ENCODE data around the gene FHOD1. TPM values are rescaled to one million over a fixed set of nuclear protein-coding genes. Genes with fewer than 3 reads are reported as not detected.

FHOD1 gene
- total and polyA plus RNA-seq, 4 donors: 5.4 to 34.3 (median 22.7) TPM

GRCh38 chr16:67228034-67228785 lies 19.1 kb downstream of the FHOD1 start:
- Histone ChIP-seq H3K36me3 (ENCODE audit: control insufficient read depth, insufficient read depth, low read length) (peaks cover 55% of the 10 kb centered on the region), H3K4me3 (ENCODE audit: low read depth, low read length) (peak overlapping the region; percentile 94), H3K27me3 (ENCODE audit: control insufficient read depth, insufficient read depth, low read length) (no peaks in the 10 kb centered on the region), H3K4me1 (ENCODE audit: control insufficient read depth, insufficient read depth, low read length) (peaks cover 28% of the 10 kb centered on the region), H3K9me3 (ENCODE audit: control insufficient read depth, insufficient read depth, low read length) (no peaks in the 10 kb centered on the region), H3K27ac (ENCODE audit: low read depth, low read length) (no peak overlapping the region)
- 95% methylated on average over 7 of the region's 9 CpGs for WGBS (ENCODE audit: insufficient coverage)
- DNase-seq (ENCODE audit: low read depth in 4 of 6, low spot score in 6 of 6): no peak

- Histone ChIP-seq H3K9me3 (ENCODE audit: control insufficient read depth, insufficient read depth, low read length) (no peaks in the 10 kb centered on the region), H3K36me3 (ENCODE audit: control insufficient read depth, insufficient read depth, low read length) (peaks cover 58% of the 10 kb centered on the region), H3K27ac (ENCODE audit: low read depth, low read length) (no peak overlapping the region), H3K4me1 (ENCODE audit: control insufficient read depth, insufficient read depth, low read length) (peaks cover 28% of the 10 kb centered on the region), H3K27me3 (ENCODE audit: control insufficient read depth, insufficient read depth, low read length) (no peaks in the 10 kb centered on the region), H3K4me3 (ENCODE audit: low read depth, low read length) (peak overlapping the region; percentile 94)
- WGBS (ENCODE audit: insufficient coverage): 15% methylated on average over 11 of the region's 12 CpGs
- no peak for DNase-seq (ENCODE audit: low read depth in 4 of 6, low spot score in 6 of 6)
These were observed 19.7 kb downstream of the FHOD1 start for GRCh38 chr16:67227567-67227921.

- Histone ChIP-seq H3K9me3 (ENCODE audit: control insufficient read depth, insufficient read depth, low read length) (no peaks in the 10 kb centered on the region), H3K36me3 (ENCODE audit: control insufficient read depth, insufficient read depth, low read length) (peaks cover 53% of the 10 kb centered on the region), H3K27me3 (ENCODE audit: control insufficient read depth, insufficient read depth, low read length) (no peaks in the 10 kb centered on the region), H3K4me3 (ENCODE audit: low read depth, low read length) (peak within 1 kb of the TSS; percentile 94), H3K27ac (ENCODE audit: low read depth, low read length) (peak within 1 kb of the TSS; percentile 67), H3K4me1 (ENCODE audit: control insufficient read depth, insufficient read depth, low read length) (peaks cover 28% of the 10 kb centered on the region)
- WGBS (ENCODE audit: insufficient coverage): 0% methylated on average over 46 of the region's 46 CpGs
- DNase-seq (ENCODE audit: low read depth in 4 of 6, low spot score in 6 of 6): peak; percentile 97 to 100 (median 99)
These were observed 20.3 kb downstream of the FHOD1 start, which contains the start of gene TMEM208 for GRCh38 chr16:67226804-67227566. Gene TMEM208, plus strand, starts transcription at chr16:67227130. Its CDS starts 89 bp downstream, at chr16:67227219.

GRCh38 chr16:67226295-67226803 lies 20.9 kb downstream of the FHOD1 start:
- 6% methylated on average over 12 of the region's 12 CpGs for WGBS (ENCODE audit: insufficient coverage)
- peak overlapping the region; percentile 44 for H3K27ac ChIP-seq (ENCODE audit: low read depth, low read length)

GRCh38 chr16:67223992-67224391 lies 23.3 kb downstream of the FHOD1 start:
- Histone ChIP-seq H3K9me3 (ENCODE audit: control insufficient read depth, insufficient read depth, low read length) (no peaks in the 10 kb centered on the region), H3K36me3 (ENCODE audit: control insufficient read depth, insufficient read depth, low read length) (peaks cover 23% of the 10 kb centered on the region), H3K4me1 (ENCODE audit: control insufficient read depth, insufficient read depth, low read length) (peaks cover 28% of the 10 kb centered on the region), H3K4me3 (ENCODE audit: low read depth, low read length) (no peak overlapping the region), H3K27ac (ENCODE audit: low read depth, low read length) (no peak overlapping the region), H3K27me3 (ENCODE audit: control insufficient read depth, insufficient read depth, low read length) (no peaks in the 10 kb centered on the region)
- 100% methylated on average over 2 of the region's 3 CpGs for WGBS (ENCODE audit: insufficient coverage)
- DNase-seq (ENCODE audit: low read depth in 4 of 6, low spot score in 6 of 6): no peak

More at GRCh38 chr16:67226295-67226803, 20.9 kb downstream of the FHOD1 start:
- Histone ChIP-seq H3K27me3 (ENCODE audit: control insufficient read depth, insufficient read depth, low read length) (no peaks in the 10 kb centered on the region), H3K4me1 (ENCODE audit: control insufficient read depth, insufficient read depth, low read length) (peaks cover 28% of the 10 kb centered on the region), H3K9me3 (ENCODE audit: control insufficient read depth, insufficient read depth, low read length) (no peaks in the 10 kb centered on the region), H3K36me3 (ENCODE audit: control insufficient read depth, insufficient read depth, low read length) (peaks cover 46% of the 10 kb centered on the region), H3K4me3 (ENCODE audit: low read depth, low read length) (peak overlapping the region; percentile 94)
- DNase-seq (ENCODE audit: low read depth in 4 of 6, low spot score in 6 of 6): no peak

GRCh38 chr16:67216612-67217490 lies 30.4 kb downstream of the FHOD1 start:
- Histone ChIP-seq H3K9me3 (ENCODE audit: control insufficient read depth, insufficient read depth, low read length) (no peaks in the 10 kb centered on the region), H3K36me3 (ENCODE audit: control insufficient read depth, insufficient read depth, low read length) (peaks cover 40% of the 10 kb centered on the region), H3K4me1 (ENCODE audit: control insufficient read depth, insufficient read depth, low read length) (no peaks in the 10 kb centered on the region), H3K4me3 (ENCODE audit: low read depth, low read length) (no peak overlapping the region), H3K27me3 (ENCODE audit: control insufficient read depth, insufficient read depth, low read length) (no peaks in the 10 kb centered on the region), H3K27ac (ENCODE audit: low read depth, low read length) (no peak overlapping the region)
- DNase-seq (ENCODE audit: low read depth in 4 of 6, low spot score in 6 of 6): no peak
- 78% methylated on average over 15 of the region's 18 CpGs for WGBS (ENCODE audit: insufficient coverage)

GRCh38 chr16:67215706-67216105 lies 31.6 kb downstream of the FHOD1 start:
- Histone ChIP-seq H3K9me3 (ENCODE audit: control insufficient read depth, insufficient read depth, low read length) (no peaks in the 10 kb centered on the region), H3K36me3 (ENCODE audit: control insufficient read depth, insufficient read depth, low read length) (peaks cover 45% of the 10 kb centered on the region), H3K4me3 (ENCODE audit: low read depth, low read length) (no peak overlapping the region), H3K4me1 (ENCODE audit: control insufficient read depth, insufficient read depth, low read length) (no peaks in the 10 kb centered on the region), H3K27ac (ENCODE audit: low read depth, low read length) (no peak overlapping the region), H3K27me3 (ENCODE audit: control insufficient read depth, insufficient read depth, low read length) (no peaks in the 10 kb centered on the region)
- DNase-seq (ENCODE audit: low read depth in 4 of 6, low spot score in 6 of 6): no peak
- WGBS (ENCODE audit: insufficient coverage): 67% methylated on average over 5 of the region's 5 CpGs

GRCh38 chr16:67213197-67214019 lies 33.9 kb downstream of the FHOD1 start:
- 64% methylated on average over 5 of the region's 8 CpGs for WGBS (ENCODE audit: insufficient coverage)
- Histone ChIP-seq H3K36me3 (ENCODE audit: control insufficient read depth, insufficient read depth, low read length) (peaks cover 68% of the 10 kb centered on the region), H3K4me1 (ENCODE audit: control insufficient read depth, insufficient read depth, low read length) (no peaks in the 10 kb centered on the region), H3K9me3 (ENCODE audit: control insufficient read depth, insufficient read depth, low read length) (no peaks in the 10 kb centered on the region), H3K27ac (ENCODE audit: low read depth, low read length) (no peak overlapping the region), H3K4me3 (ENCODE audit: low read depth, low read length) (no peak overlapping the region), H3K27me3 (ENCODE audit: control insufficient read depth, insufficient read depth, low read length) (no peaks in the 10 kb centered on the region)
- no peak for DNase-seq (ENCODE audit: low read depth in 4 of 6, low spot score in 6 of 6)
